HepG2 (cell line): Measurements from ENCODE around the gene MPPE1. TPM values are rescaled to one million over a fixed set of nuclear protein-coding genes. Genes with fewer than 3 reads are reported as not detected.

Source experiments
- HIC2 ChIP-seq: sonication (generic); formaldehyde crosslinking; IDR thresholded peaks from 2 replicates; pipeline ENCODE4 v1.9.0; 2022; ENCODE audit warnings: low read depth, missing genetic modification reagents
- HMG20B ChIP-seq: conservative IDR thresholded peaks from 2 replicates; pipeline ENCODE4 v1.6.1; 2016; ENCODE audit warnings: missing genetic modification reagents, missing compliant biosample characterization
- HOXA5 ChIP-seq: sonication (generic); formaldehyde crosslinking; IDR thresholded peaks from 2 replicates; pipeline ENCODE4 v1.4.0; 2020; ENCODE audit warnings: missing genetic modification reagents
- IRF9 ChIP-seq: sonication (generic); formaldehyde crosslinking; IDR thresholded peaks from 2 replicates; pipeline ENCODE4 v1.8.0; 2022; ENCODE audit warnings: missing genetic modification reagents, mild to moderate bottlenecking, borderline replicate concordance
- KAT7 ChIP-seq: IDR thresholded peaks from 2 replicates; pipeline ENCODE4 v1.6.1; 2018; ENCODE audit warnings: borderline replicate concordance, missing compliant biosample characterization
- MBD4 ChIP-seq: IDR thresholded peaks from 2 replicates; pipeline ENCODE4 v1.6.1; 2012; ENCODE audit warnings: low read length, inconsistent platforms, borderline replicate concordance
- MLXIP ChIP-seq: sonication (generic); formaldehyde crosslinking; IDR thresholded peaks from 2 replicates; pipeline ENCODE4 v1.9.0; 2021; ENCODE audit warnings: missing genetic modification reagents, borderline replicate concordance
- ZFP82 ChIP-seq: sonication (generic); formaldehyde crosslinking; IDR thresholded peaks from 2 replicates; pipeline ENCODE4 v1.5.1; 2020; ENCODE audit warnings: mild to moderate bottlenecking, missing genetic modification reagents, borderline replicate concordance
- ZNF407 ChIP-seq: sonication (generic); formaldehyde crosslinking; IDR thresholded peaks from one replicate; pipeline ENCODE4 v1.5.1; 2020; ENCODE audit warnings: mild to moderate bottlenecking, missing genetic modification reagents; ENCODE audit errors: not compliant biosample characterization
- ZNF589 ChIP-seq: sonication (generic); formaldehyde crosslinking; conservative IDR thresholded peaks from 2 replicates; pipeline ENCODE4 v1.8.0; 2022; ENCODE audit warnings: mild to moderate bottlenecking, moderate library complexity, missing genetic modification reagents
- polyA plus RNA-seq, 8 experiments: library from polyadenylated mRNA; depleted of rRNA in 3 of 8; stranded (reverse) in 7 of 8; unstranded in 1 of 8; fragments of >200 nt; fragmentation: Illumina TruSeq in 4 of 8; extraction: Trizol in 4 of 8; gene quantifications; 2 replicates each; pipeline versions ENCODE4 v1.2.1 to v1.2.3, GENCODE V29; 2011 to 2016; ENCODE audit warnings: low read depth in 4 of 8, missing spikeins in 1 of 8, mixed read lengths in 1 of 8; ENCODE audit not compliant: insufficient read depth in 1 of 8
- total RNA-seq, 5 experiments: library from RNA; depleted of rRNA; stranded (reverse); fragments of >200 nt; fragmentation: Illumina TruSeq; extraction: Trizol; gene quantifications; 2 replicates each; pipeline ENCODE4 v1.2.3, GENCODE V29; 2016; ENCODE audit warnings: low read depth in 1 of 5

The MPPE1 gene
- total and polyA plus RNA-seq, 2 of the 13 experiments (the other 11 are each of a cell fraction or from before 2014, with no cell fraction given) = 9.6 to 11.9 TPM

GRCh38 chr18:11947214-11948191 lies 39.4 kb upstream of the MPPE1 start (continued):
- TF ChIP-seq ZNF407 (CRISPR knock-in tag) (no peak), HOXA5 (no peak), KAT7 (CRISPR knock-in tag) (peak; percentile 73; the same call in 1 of the 2 replicates), HIC2 (no peak), MBD4 (no peak), ZNF589 (CRISPR knock-in tag) (no peak), MLXIP (no peak), IRF9 (CRISPR knock-in tag) (no peak), ZFP82 (CRISPR knock-in tag) (no peak), HMG20B (CRISPR knock-in tag) (0 out of 2 replicates have a peak, but pooled peaks have one; percentile 50)
